ENCODE results near the gene BEST4. TPM values are rescaled to one million over a fixed set of nuclear protein-coding genes. Genes with fewer than 3 reads are reported as not detected.
"Not testable (repeated sequence)": the region's sequence is repeated elsewhere in the genome, so short reads cannot be mapped to it uniquely, and the experiment has no call there.

The BEST4 gene
- total and polyA plus RNA-seq, 10 donors: 0.16 to 0.89 (median 0.40) TPM; not detected in 3

DNA sequence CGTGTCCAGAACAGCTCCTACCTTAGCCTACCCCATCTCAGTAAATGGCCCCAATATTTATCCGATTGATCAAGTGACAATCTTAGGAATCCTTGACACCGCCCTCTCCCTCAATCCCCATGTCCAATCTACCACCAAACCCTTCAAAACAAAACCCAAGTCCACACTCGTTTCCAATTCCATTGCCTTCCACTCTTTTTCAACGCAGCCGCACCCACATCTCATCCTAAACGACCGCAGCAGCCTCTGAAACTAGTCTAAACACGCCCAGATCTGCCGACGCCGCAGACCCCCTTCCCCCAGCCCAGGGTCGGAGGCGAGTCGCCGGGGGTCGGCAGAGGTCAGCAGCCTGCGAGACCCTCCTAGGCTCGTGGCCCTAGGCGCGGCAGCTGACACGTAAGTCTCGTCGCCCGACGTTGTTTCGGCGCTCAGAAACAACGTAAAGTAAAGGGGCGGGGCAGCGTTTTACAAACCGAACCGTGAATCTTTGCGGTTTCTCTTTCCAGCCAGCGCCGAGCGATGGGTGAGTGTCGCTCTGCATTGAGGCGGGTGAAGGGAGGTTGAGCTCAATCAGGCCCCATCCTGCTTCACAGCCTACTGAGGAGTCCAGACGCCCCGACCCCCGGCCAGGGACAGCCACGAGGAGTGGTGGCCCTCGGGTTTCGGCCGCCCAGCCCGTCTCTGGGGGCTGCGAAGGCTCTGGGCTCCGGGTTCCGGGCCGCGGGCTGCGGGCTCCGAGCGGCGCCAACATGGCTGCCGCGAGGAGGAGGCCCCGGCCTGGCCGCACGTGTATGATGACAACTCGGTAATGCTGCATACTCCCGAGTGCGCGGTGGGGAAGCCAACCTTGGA is 12.7 kb downstream of the BEST4 start, which contains the start of gene RPS8:
RPS8 (plus strand) TSS at position 463 of the 852 bp plus-strand sequence; CDS start at position 520, 57 bp downstream.
- 0 to 1% (median 0%) methylated on average over 33 to 65 of the region's 65 CpGs for WGBS, 5 donors
- Histone ChIP-seq H3K9me3 (no peaks in the 10 kb centered on the region), H3K27me3 (replicated peaks in 1 of 7) (no peaks in the 10 kb centered on the region), H3K4me1 (peaks cover 15 to 52% (median 36%) of the 10 kb centered on the region in 6 donors), H3K36me3 (peaks cover 0 to 43% (median 39%) of the 10 kb centered on the region in 6 donors), H3K27ac (peak within 1 kb of the TSS; percentile 95 to 98 (median 98)), H3K4me3 (peak within 1 kb of the TSS; percentile 73 to 93 (median 84))
- intact Hi-C loops (cut with DNase I; ENCODE audit: low total_unique reads): no loop called here
- TF ChIP-seq POLR2A (IDR thresholded peaks at IDR 0.05) (peak; percentile 66 to 89 (median 73)), POLR2AphosphoS5 (IDR thresholded peaks at IDR 0.05) (peak; percentile 97 to 99 (median 99))
- TF ChIP-seq, protein P1, sequence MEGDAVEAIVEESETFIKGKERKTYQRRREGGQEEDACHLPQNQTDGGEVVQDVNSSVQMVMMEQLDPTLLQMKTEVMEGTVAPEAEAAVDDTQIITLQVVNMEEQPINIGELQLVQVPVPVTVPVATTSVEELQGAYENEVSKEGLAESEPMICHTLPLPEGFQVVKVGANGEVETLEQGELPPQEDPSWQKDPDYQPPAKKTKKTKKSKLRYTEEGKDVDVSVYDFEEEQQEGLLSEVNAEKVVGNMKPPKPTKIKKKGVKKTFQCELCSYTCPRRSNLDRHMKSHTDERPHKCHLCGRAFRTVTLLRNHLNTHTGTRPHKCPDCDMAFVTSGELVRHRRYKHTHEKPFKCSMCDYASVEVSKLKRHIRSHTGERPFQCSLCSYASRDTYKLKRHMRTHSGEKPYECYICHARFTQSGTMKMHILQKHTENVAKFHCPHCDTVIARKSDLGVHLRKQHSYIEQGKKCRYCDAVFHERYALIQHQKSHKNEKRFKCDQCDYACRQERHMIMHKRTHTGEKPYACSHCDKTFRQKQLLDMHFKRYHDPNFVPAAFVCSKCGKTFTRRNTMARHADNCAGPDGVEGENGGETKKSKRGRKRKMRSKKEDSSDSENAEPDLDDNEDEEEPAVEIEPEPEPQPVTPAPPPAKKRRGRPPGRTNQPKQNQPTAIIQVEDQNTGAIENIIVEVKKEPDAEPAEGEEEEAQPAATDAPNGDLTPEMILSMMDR (IDR thresholded peaks at IDR 0.05 in 8 of 11, conservative IDR thresholded peaks at IDR 0.05 in 3 of 11): peak in 1 of 11 experiments; percentile 13
- peak; percentile 96 for DNase-seq

DNA sequence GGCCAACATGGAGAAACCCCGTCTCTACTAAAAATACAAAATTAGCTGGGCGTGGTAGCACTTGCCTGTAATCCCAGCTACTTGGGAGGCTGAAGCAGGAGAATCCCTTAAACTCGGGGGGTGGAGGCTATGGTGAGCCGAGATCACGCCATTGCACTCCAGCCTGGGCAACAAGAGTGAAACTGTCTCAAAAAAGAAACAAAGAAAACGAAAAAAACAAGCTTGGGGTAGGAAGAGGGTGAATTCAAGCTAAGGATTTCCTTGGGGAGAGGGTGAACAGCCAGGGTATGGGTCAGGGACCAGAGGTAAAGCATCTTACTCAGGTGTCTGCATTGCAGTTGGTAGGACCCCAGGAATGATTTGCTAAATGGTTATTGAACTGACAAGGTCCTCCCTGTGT is 21.5 kb downstream of the BEST4 start:
- H3K4me1 ChIP-seq; H3K27me3 ChIP-seq (replicated peaks in 1 of 7); H3K27ac ChIP-seq; H3K9me3 ChIP-seq; H3K4me3 ChIP-seq; DNase-seq; intact Hi-C loops (cut with DNase I; ENCODE audit: low total_unique reads): not testable (repeated sequence)
- peaks cover 0 to 74% (median 4%) of the 10 kb centered on the region in 6 donors for H3K36me3 ChIP-seq
- WGBS, 5 donors: 92 to 97% (median 96%) methylated on average over 6 of the region's 6 CpGs

DNA sequence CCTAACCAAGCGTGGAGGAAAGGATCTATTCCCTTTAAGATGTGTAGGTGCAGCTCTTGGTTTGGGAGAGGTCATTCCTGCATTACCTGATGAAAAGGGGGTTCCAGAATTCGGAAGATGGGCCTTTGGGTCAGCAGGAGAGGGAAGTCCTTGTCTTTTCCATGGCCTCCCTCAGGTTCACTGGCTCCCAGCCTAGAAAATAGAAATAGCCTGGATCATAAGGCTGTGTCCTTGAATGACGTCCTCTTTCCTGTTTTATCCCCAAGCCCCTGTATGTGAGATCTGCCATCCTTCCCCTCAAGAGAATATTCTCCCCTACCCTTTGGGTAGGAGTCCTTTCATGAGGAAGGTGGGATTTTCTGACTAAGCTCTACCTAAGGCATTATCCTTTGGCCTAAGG is 27.1 kb downstream of the BEST4 start:
- Histone ChIP-seq H3K36me3 (peaks cover 0 to 99% (median 0%) of the 10 kb centered on the region in 6 donors), H3K27ac (no peak overlapping the region), H3K27me3 (replicated peaks in 1 of 7) (no peaks in the 10 kb centered on the region), H3K4me3 (no peak overlapping the region), H3K9me3 (no peaks in the 10 kb centered on the region), H3K4me1 (peaks cover 0 to 7% (median 4%) of the 10 kb centered on the region in 6 donors)
- 81 to 95% (median 84%) methylated on average over 3 of the region's 3 CpGs for WGBS, 5 donors
- DNase-seq: no peak
- TF ChIP-seq POLR2A (IDR thresholded peaks at IDR 0.05) (no peak), POLR2AphosphoS5 (IDR thresholded peaks at IDR 0.05) (no peak)
- TF ChIP-seq, protein P1 (IDR thresholded peaks at IDR 0.05 in 8 of 11, conservative IDR thresholded peaks at IDR 0.05 in 3 of 11): no peak
- intact Hi-C loops (cut with DNase I; ENCODE audit: low total_unique reads): no loop called here

DNA sequence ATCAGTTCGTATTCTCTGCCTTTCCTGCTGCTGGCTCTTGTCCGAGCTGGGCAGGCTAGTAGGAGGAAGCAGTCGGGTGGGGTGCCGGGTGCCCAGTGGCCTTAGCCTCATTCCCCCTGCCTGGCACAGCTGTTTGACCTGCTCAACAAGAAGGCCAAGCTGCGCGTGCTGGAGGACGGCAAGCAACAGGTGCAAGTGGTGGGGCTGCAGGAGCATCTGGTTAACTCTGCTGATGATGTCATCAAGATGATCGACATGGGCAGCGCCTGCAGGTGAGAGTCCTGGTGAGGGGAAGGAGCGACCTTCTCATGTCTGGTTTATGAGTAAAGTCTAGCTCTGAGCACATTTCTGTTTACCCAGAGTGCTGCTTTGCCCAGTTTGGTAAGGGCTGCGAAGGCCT is 28.9 kb downstream of the BEST4 start:
- DNase-seq: no peak
- Histone ChIP-seq H3K4me1 (peaks cover 0 to 7% (median 4%) of the 10 kb centered on the region in 6 donors), H3K4me3 (no peak overlapping the region), H3K27me3 (replicated peaks in 1 of 7) (no peaks in the 10 kb centered on the region), H3K9me3 (no peaks in the 10 kb centered on the region), H3K27ac (no peak overlapping the region), H3K36me3 (peaks cover 0 to 100% (median 0%) of the 10 kb centered on the region in 6 donors)
- intact Hi-C loops (cut with DNase I; ENCODE audit: low total_unique reads): no loop called here
- TF ChIP-seq, protein P1 (IDR thresholded peaks at IDR 0.05 in 8 of 11, conservative IDR thresholded peaks at IDR 0.05 in 3 of 11): no peak
- TF ChIP-seq POLR2A (IDR thresholded peaks at IDR 0.05) (no peak), POLR2AphosphoS5 (IDR thresholded peaks at IDR 0.05) (no peak)
- WGBS, 5 donors: 84 to 96% (median 88%) methylated on average over 11 of the region's 11 CpGs

All from spleen (tissue), 11 donors.